ENCODE results near the gene B3GNT8. TPM values are rescaled to one million over a fixed set of nuclear protein-coding genes. Genes with fewer than 3 reads are reported as not detected.
A peak's percentile ranks its signal among the peaks of the same experiment; 100 is the strongest.

Gene B3GNT8
- polyA plus RNA-seq, 4 donors: 27.5 to 125 (median 53.8) TPM

- 66 to 74% (median 70%) methylated on average over 6 of the region's 6 CpGs for WGBS, 3 donors
- H3K27ac ChIP-seq (ENCODE audit: low read depth in 1 of 3, low read length in 2 of 3): no peak overlapping the region
- no peak overlapping the region for H3K4me3 ChIP-seq (ENCODE audit: low read depth in 1 of 3, low read length in 3 of 3)
- DNase-seq: no peak
- no peak for FAIRE-seq
- peaks cover 0 to 4% (median 0%) of the 10 kb centered on the region in 3 donors for H3K36me3 ChIP-seq (ENCODE audit: control insufficient read depth in 3 of 3, insufficient read depth in 2 of 3, low read depth in 1 of 3, low read length in 3 of 3)
- peaks cover 0 to 2% (median 0%) of the 10 kb centered on the region in 3 donors for H3K27me3 ChIP-seq (ENCODE audit: control insufficient read depth in 3 of 3, insufficient read depth in 3 of 3, low read length in 3 of 3)
- H3K4me1 ChIP-seq (ENCODE audit: control insufficient read depth in 3 of 3, insufficient read depth in 2 of 3, low read depth in 1 of 3, low read length in 2 of 3): peaks cover 0 to 5% (median 3%) of the 10 kb centered on the region in 3 donors
- no peaks in the 10 kb centered on the region for H3K9me3 ChIP-seq (ENCODE audit: control insufficient read depth in 2 of 2, insufficient read depth in 1 of 2, low read depth in 1 of 2, low read length in 1 of 2)
These were observed 25.6 kb upstream of the B3GNT8 start for GRCh38 chr19:41452584-41453275.

- FAIRE-seq: no peak
- H3K4me3 ChIP-seq (ENCODE audit: low read depth in 1 of 3, low read length in 3 of 3): no peak overlapping the region
- H3K9me3 ChIP-seq (ENCODE audit: control insufficient read depth in 2 of 2, insufficient read depth in 1 of 2, low read depth in 1 of 2, low read length in 1 of 2): no peaks in the 10 kb centered on the region
These were observed 22.6 kb upstream of the B3GNT8 start for GRCh38 chr19:41449865-41450178.

GRCh38 chr19:41449079-41449864 is 22.1 kb upstream of the B3GNT8 start:
- H3K4me1 ChIP-seq (ENCODE audit: control insufficient read depth in 3 of 3, insufficient read depth in 2 of 3, low read depth in 1 of 3, low read length in 2 of 3): peaks cover 0 to 8% (median under 1%) of the 10 kb centered on the region in 3 donors
- no peaks in the 10 kb centered on the region for H3K9me3 ChIP-seq (ENCODE audit: control insufficient read depth in 2 of 2, insufficient read depth in 1 of 2, low read depth in 1 of 2, low read length in 1 of 2)
- peaks cover 0 to 21% (median 0%) of the 10 kb centered on the region in 3 donors for H3K36me3 ChIP-seq (ENCODE audit: control insufficient read depth in 3 of 3, insufficient read depth in 2 of 3, low read depth in 1 of 3, low read length in 3 of 3)
- peaks cover 0 to 2% (median 0%) of the 10 kb centered on the region in 3 donors for H3K27me3 ChIP-seq (ENCODE audit: control insufficient read depth in 3 of 3, insufficient read depth in 3 of 3, low read length in 3 of 3)
- WGBS, 3 donors: 2 to 8% (median 3%) methylated on average over 20 to 22 of the region's 22 CpGs
- FAIRE-seq (no peak), DNase-seq (peak; percentile 59 to 78)
- no peak overlapping the region for H3K27ac ChIP-seq (ENCODE audit: low read depth in 1 of 3, low read length in 2 of 3)
- H3K4me3 ChIP-seq (ENCODE audit: low read depth in 1 of 3, low read length in 3 of 3): no peak overlapping the region

More at GRCh38 chr19:41449865-41450178, 22.6 kb upstream of the B3GNT8 start:
- peaks cover 0 to 2% (median 0%) of the 10 kb centered on the region in 3 donors for H3K27me3 ChIP-seq (ENCODE audit: control insufficient read depth in 3 of 3, insufficient read depth in 3 of 3, low read length in 3 of 3)
- H3K27ac ChIP-seq (ENCODE audit: low read depth in 1 of 3, low read length in 2 of 3): no peak overlapping the region
- 39 to 63% (median 45%) methylated on average over 3 of the region's 3 CpGs for WGBS, 3 donors
- H3K4me1 ChIP-seq (ENCODE audit: control insufficient read depth in 3 of 3, insufficient read depth in 2 of 3, low read depth in 1 of 3, low read length in 2 of 3): peaks cover 0 to 8% (median 0%) of the 10 kb centered on the region in 3 donors
- H3K36me3 ChIP-seq (ENCODE audit: control insufficient read depth in 3 of 3, insufficient read depth in 2 of 3, low read depth in 1 of 3, low read length in 3 of 3): peaks cover 0 to 20% (median 0%) of the 10 kb centered on the region in 3 donors
- no peak for DNase-seq

GRCh38 chr19:41447732-41448332 is 20.7 kb upstream of the B3GNT8 start:
- FAIRE-seq: no peak
- WGBS, 3 donors: 61 to 63% (median 61%) methylated on average over 12 of the region's 12 CpGs
- no peak overlapping the region for H3K27ac ChIP-seq (ENCODE audit: low read depth in 1 of 3, low read length in 2 of 3)

GRCh38 chr19:41445575-41445974 is 18.4 kb upstream of the B3GNT8 start:
- Histone ChIP-seq H3K4me1 (ENCODE audit: control insufficient read depth in 3 of 3, insufficient read depth in 2 of 3, low read depth in 1 of 3, low read length in 2 of 3) (peaks cover 0 to 27% (median 6%) of the 10 kb centered on the region in 3 donors), H3K27me3 (ENCODE audit: control insufficient read depth in 3 of 3, insufficient read depth in 3 of 3, low read length in 3 of 3) (peaks cover 0 to 2% (median 0%) of the 10 kb centered on the region in 3 donors), H3K9me3 (ENCODE audit: control insufficient read depth in 2 of 2, insufficient read depth in 1 of 2, low read depth in 1 of 2, low read length in 1 of 2) (no peaks in the 10 kb centered on the region), H3K4me3 (ENCODE audit: low read depth in 1 of 3, low read length in 3 of 3) (peak overlapping the region in 1 of 3 donors; percentile 15), H3K36me3 (ENCODE audit: control insufficient read depth in 3 of 3, insufficient read depth in 2 of 3, low read depth in 1 of 3, low read length in 3 of 3) (peaks cover 0 to 21% (median 0%) of the 10 kb centered on the region in 3 donors), H3K27ac (ENCODE audit: low read depth in 1 of 3, low read length in 2 of 3) (no peak overlapping the region)
- 62 to 72% (median 72%) methylated on average over 5 of the region's 5 CpGs for WGBS, 3 donors
- FAIRE-seq: no peak
- DNase-seq: no peak

More at GRCh38 chr19:41447732-41448332, 20.7 kb upstream of the B3GNT8 start:
- peaks cover 0 to 2% (median 0%) of the 10 kb centered on the region in 3 donors for H3K27me3 ChIP-seq (ENCODE audit: control insufficient read depth in 3 of 3, insufficient read depth in 3 of 3, low read length in 3 of 3)
- H3K4me3 ChIP-seq (ENCODE audit: low read depth in 1 of 3, low read length in 3 of 3): no peak overlapping the region
- H3K36me3 ChIP-seq (ENCODE audit: control insufficient read depth in 3 of 3, insufficient read depth in 2 of 3, low read depth in 1 of 3, low read length in 3 of 3): peaks cover 0 to 21% (median 0%) of the 10 kb centered on the region in 3 donors
- no peak for DNase-seq
- peaks cover 0 to 8% (median 2%) of the 10 kb centered on the region in 3 donors for H3K4me1 ChIP-seq (ENCODE audit: control insufficient read depth in 3 of 3, insufficient read depth in 2 of 3, low read depth in 1 of 3, low read length in 2 of 3)
- H3K9me3 ChIP-seq (ENCODE audit: control insufficient read depth in 2 of 2, insufficient read depth in 1 of 2, low read depth in 1 of 2, low read length in 1 of 2): no peaks in the 10 kb centered on the region

- H3K4me3 ChIP-seq (ENCODE audit: low read depth in 1 of 3, low read length in 3 of 3): peak overlapping the region in 2 of 3 donors; percentile 61 to 66
- H3K36me3 ChIP-seq (ENCODE audit: control insufficient read depth in 3 of 3, insufficient read depth in 2 of 3, low read depth in 1 of 3, low read length in 3 of 3): peaks cover 0 to 19% (median 0%) of the 10 kb centered on the region in 3 donors
- WGBS, 3 donors: 74 to 90% (median 80%) methylated on average over 6 of the region's 6 CpGs
- DNase-seq: no peak
- no peaks in the 10 kb centered on the region for H3K9me3 ChIP-seq (ENCODE audit: control insufficient read depth in 2 of 2, insufficient read depth in 1 of 2, low read depth in 1 of 2, low read length in 1 of 2)
- H3K27me3 ChIP-seq (ENCODE audit: control insufficient read depth in 3 of 3, insufficient read depth in 3 of 3, low read length in 3 of 3): peaks cover 0 to 2% (median 0%) of the 10 kb centered on the region in 3 donors
- H3K4me1 ChIP-seq (ENCODE audit: control insufficient read depth in 3 of 3, insufficient read depth in 2 of 3, low read depth in 1 of 3, low read length in 2 of 3): peaks cover under 1 to 34% (median 6%) of the 10 kb centered on the region in 3 donors
- no peak for FAIRE-seq
- H3K27ac ChIP-seq (ENCODE audit: low read depth in 1 of 3, low read length in 2 of 3): peak overlapping the region in 1 of 3 donors; percentile 95
These were observed 16.8 kb upstream of the B3GNT8 start for GRCh38 chr19:41443813-41444455.

- peak within 1 kb of the TSS; percentile 57 to 95 (median 92) for H3K27ac ChIP-seq (ENCODE audit: low read depth in 1 of 3, low read length in 2 of 3)
- H3K4me1 ChIP-seq (ENCODE audit: control insufficient read depth in 3 of 3, insufficient read depth in 2 of 3, low read depth in 1 of 3, low read length in 2 of 3): peaks cover 3 to 46% (median 6%) of the 10 kb centered on the region in 3 donors
- DNase-seq (peak; percentile 91 to 95), FAIRE-seq (no peak)
- peaks cover 0 to 23% (median 3%) of the 10 kb centered on the region in 3 donors for H3K36me3 ChIP-seq (ENCODE audit: control insufficient read depth in 3 of 3, insufficient read depth in 2 of 3, low read depth in 1 of 3, low read length in 3 of 3)
- no peaks in the 10 kb centered on the region for H3K9me3 ChIP-seq (ENCODE audit: control insufficient read depth in 2 of 2, insufficient read depth in 1 of 2, low read depth in 1 of 2, low read length in 1 of 2)
- WGBS, 3 donors: 50 to 68% (median 59%) methylated on average over 7 of the region's 7 CpGs
- no peaks in the 10 kb centered on the region for H3K27me3 ChIP-seq (ENCODE audit: control insufficient read depth in 3 of 3, insufficient read depth in 3 of 3, low read length in 3 of 3)
- peak within 1 kb of the TSS in 2 of 3 donors; percentile 61 to 66 for H3K4me3 ChIP-seq (ENCODE audit: low read depth in 1 of 3, low read length in 3 of 3)
These were observed 15.5 kb upstream of the B3GNT8 start, which contains the start of gene ERICH4 for GRCh38 chr19:41442473-41443355. TSS of gene ERICH4 (plus strand) at chr19:41443156. CDS start at chr19:41443170, 14 bp downstream.

Data from small intestine (tissue), 7 donors.